ENCODE results near the gene CYP24A1.

Gene CYP24A1

GRCh38 chr20:54158226-54158625 is 15.6 kb downstream of the CYP24A1 start:
- DNase-seq (ENCODE audit: low read depth in 2 of 2): no peak
- no peak for TF ChIP-seq CTCF (IDR thresholded peaks at IDR 0.05; ENCODE audit: low read depth, low read length)
- H3K4me3 ChIP-seq (replicated peaks in 1 of 2; ENCODE audit: low read depth in 2 of 2, low read length in 2 of 2): no peak overlapping the region

GRCh38 chr20:54156981-54157835 is 16.6 kb downstream of the CYP24A1 start:
- H3K4me3 ChIP-seq (replicated peaks in 1 of 2; ENCODE audit: low read depth in 2 of 2, low read length in 2 of 2): no peak overlapping the region
- no peak for DNase-seq (ENCODE audit: low read depth in 2 of 2)
- TF ChIP-seq CTCF (IDR thresholded peaks at IDR 0.05; ENCODE audit: low read depth, low read length): no peak

GRCh38 chr20:54156522-54156921 is 17.3 kb downstream of the CYP24A1 start:
- TF ChIP-seq CTCF (IDR thresholded peaks at IDR 0.05; ENCODE audit: low read depth, low read length): no peak
- H3K4me3 ChIP-seq (replicated peaks in 1 of 2; ENCODE audit: low read depth in 2 of 2, low read length in 2 of 2): no peak overlapping the region
- no peak for DNase-seq (ENCODE audit: low read depth in 2 of 2)

- no peak for TF ChIP-seq CTCF (IDR thresholded peaks at IDR 0.05; ENCODE audit: low read depth, low read length)
- DNase-seq (ENCODE audit: low read depth in 2 of 2): no peak
- no peak overlapping the region for H3K4me3 ChIP-seq (replicated peaks in 1 of 2; ENCODE audit: low read depth in 2 of 2, low read length in 2 of 2)
Measured at GRCh38 chr20:54155736-54156317, 18.0 kb downstream of the CYP24A1 start.

GRCh38 chr20:54154439-54154838 is 19.3 kb downstream of the CYP24A1 start:
- no peak overlapping the region for H3K4me3 ChIP-seq (replicated peaks in 1 of 2; ENCODE audit: low read depth in 2 of 2, low read length in 2 of 2)
- DNase-seq (ENCODE audit: low read depth in 2 of 2): no peak
- no peak for TF ChIP-seq CTCF (IDR thresholded peaks at IDR 0.05; ENCODE audit: low read depth, low read length)

- no peak overlapping the region for H3K4me3 ChIP-seq (replicated peaks in 1 of 2; ENCODE audit: low read depth in 2 of 2, low read length in 2 of 2)
- TF ChIP-seq CTCF (IDR thresholded peaks at IDR 0.05; ENCODE audit: low read depth, low read length): no peak
- DNase-seq (ENCODE audit: low read depth in 2 of 2): no peak
Measured at GRCh38 chr20:54153847-54154246, 19.9 kb downstream of the CYP24A1 start.
